HepG2 (cell line): ENCODE data around the gene ZBTB48. TPM values are rescaled to one million over a fixed set of nuclear protein-coding genes. Genes with fewer than 3 reads are reported as not detected.

Source experiments
- ATAC-seq: fragments of 200-7000 bp; cut with Tn5 transposase; 3 replicates; pipeline ENCODE4 v1.9.1; 2020; ENCODE audit warnings: mild to moderate bottlenecking, moderate library complexity
- BruUV-seq: library from RNA; stranded (reverse); fragments of 400-500 nt; replicated peaks from 2 replicates; lab custom pipeline; 2021; lab: Mats Ljungman, UMichigan
- CTCF ChIA-PET: fragments of 300-600 bp; formaldehyde crosslinking; extraction: SDS; loops from one replicate; lab custom pipeline; 2021; ENCODE audit warnings: low total read pairs, inconsistent platforms, low intra/inter-chr PET ratio; lab: Yijun Ruan, JAX
- POLR2A ChIA-PET: fragments of 350-600 bp; sonication (Branson Sonifier 250); formaldehyde crosslinking; loops from one replicate; lab custom pipeline; 2020; ENCODE audit warnings: antibody characterized with exemption, inconsistent platforms; lab: Yijun Ruan, JAX
- DNase-seq: peaks from one replicate; pipeline ENCODE4 v3.0.0-alpha.2; 2015; ENCODE audit warnings: low spot score
- FAIRE-seq: peaks from 3 replicates; lab custom pipeline; 2011; peaks lifted over from hg19 to GRCh38; lab: Jason Lieb, UNC
- H2AFZ ChIP-seq: one replicate; pipeline ENCODE4 v1.6.1; 2011; ENCODE audit warnings: low read length, inconsistent platforms
- H3K27ac ChIP-seq: fragments of 300-600 bp; 3 replicates; pipeline ENCODE4 v1.8.0; 2011; ENCODE audit warnings: mixed run types, mild to moderate bottlenecking, mixed read lengths, low read length, inconsistent platforms; ENCODE audit not compliant: insufficient read depth; ENCODE audit errors: extremely low read length
- H3K27me3 ChIP-seq, 2 experiments: fragments of 200-600 bp in 1 of 2; 2 replicates in 1 of 2; 3 replicates in 1 of 2; pipeline versions ENCODE4 v1.6.0 to v1.8.0; 2011; ENCODE audit warnings: low read length in 2 of 2, mild to moderate bottlenecking in 2 of 2, moderate library complexity in 2 of 2, inconsistent platforms in 1 of 2; ENCODE audit not compliant: insufficient read depth in 2 of 2, control insufficient read depth in 1 of 2
- H3K36me3 ChIP-seq, 2 experiments: fragments of 200-600 bp in 1 of 2; replicated peaks in 1 of 2; 2 replicates in 1 of 2; 3 replicates in 1 of 2; pipeline versions ENCODE4 v1.5.1 to v1.8.0; 2011; ENCODE audit warnings: low read length in 2 of 2, inconsistent platforms in 1 of 2; ENCODE audit not compliant: insufficient read depth in 2 of 2, control insufficient read depth in 1 of 2
- H3K4me1 ChIP-seq: 2 replicates; pipeline ENCODE4 v1.5.1; 2012; ENCODE audit warnings: low read length, inconsistent platforms; ENCODE audit not compliant: insufficient read depth
- H3K4me2 ChIP-seq: 2 replicates; pipeline ENCODE4 v1.6.0; 2011; ENCODE audit warnings: low read depth, low read length, inconsistent platforms
- H3K4me3 ChIP-seq, 3 experiments: fragments of 200-600 bp in 1 of 3; sonication (generic), shearing (Covaris generic) in 1 of 3; replicated peaks in 1 of 3; 2 replicates each; pipeline ENCODE4 v1.5.1; 2011 to 2016; ENCODE audit warnings: low read length in 3 of 3, inconsistent platforms in 2 of 3, low read depth in 2 of 3, mild to moderate bottlenecking in 2 of 3, control low read depth in 1 of 3, mixed read lengths in 1 of 3; ENCODE audit not compliant: insufficient read depth in 1 of 3
- H3K79me2 ChIP-seq: one replicate; pipeline ENCODE4 v1.6.1; 2011; ENCODE audit warnings: low read length, inconsistent platforms; ENCODE audit not compliant: insufficient read depth
- H3K9ac ChIP-seq: 2 replicates; pipeline ENCODE4 v1.6.0; 2011; ENCODE audit warnings: mild to moderate bottlenecking, low read depth, low read length, inconsistent platforms; ENCODE audit not compliant: insufficient read depth
- H3K9me3 ChIP-seq: 2 replicates; pipeline ENCODE4 v1.5.1; 2012; ENCODE audit warnings: mild to moderate bottlenecking, low read length
- H4K20me1 ChIP-seq: 2 replicates; pipeline ENCODE4 v1.6.0; 2011; ENCODE audit warnings: inconsistent platforms, mild to moderate bottlenecking, low read length, moderate library complexity; ENCODE audit not compliant: insufficient read depth
- STAT6 ChIP-seq: sonication (generic); formaldehyde crosslinking; IDR thresholded peaks from 2 replicates; pipeline ENCODE4 v1.4.0; 2020; ENCODE audit warnings: missing genetic modification reagents, mild to moderate bottlenecking, borderline replicate concordance
- TIGD3 ChIP-seq: sonication (generic); formaldehyde crosslinking; IDR thresholded peaks from 2 replicates; pipeline ENCODE4 v1.5.1; 2020; ENCODE audit warnings: mild to moderate bottlenecking, missing genetic modification reagents, borderline replicate concordance
- U2AF1 ChIP-seq: fragments of 200-400 bp; formaldehyde crosslinking; optimal IDR thresholded peaks from 2 replicates; pipeline ENCODE3; 2017; ENCODE audit warnings: mild to moderate bottlenecking, low read depth, low read length
- ZNF12 ChIP-seq: sonication (generic); formaldehyde crosslinking; IDR thresholded peaks from 2 replicates; pipeline ENCODE4 v1.5.0; 2020; ENCODE audit warnings: missing genetic modification reagents
- ZNF280D ChIP-seq: sonication (generic); formaldehyde crosslinking; IDR thresholded peaks from 2 replicates; pipeline ENCODE4 v1.5.1; 2020; ENCODE audit warnings: mild to moderate bottlenecking, missing genetic modification reagents
- ZNF687 ChIP-seq: sonication (generic); formaldehyde crosslinking; IDR thresholded peaks from 2 replicates; pipeline ENCODE4 v1.5.1; 2020; ENCODE audit warnings: mild to moderate bottlenecking, missing genetic modification reagents, moderate library complexity
- WGBS: methylation state at CpG from one replicate; pipeline ENCODE4 v1.1.6; 2017; ENCODE audit warnings: low lambda C conversion rate; 5-methylcytosine and 5-hydroxymethylcytosine counted together
- in situ Hi-C: cut with HindIII; loops from 2 replicates; pipeline ENCODE4 v1.10.0; 2017; ENCODE audit warnings: low pct_unique_long_range_greater_than_20kb; ENCODE audit not compliant: extremely low pct_ligation_motif_present
- intact Hi-C: fragments of 100-400 bp; cut with micrococcal nuclease; formaldehyde crosslinking; loops from one replicate; pipeline ENCODE4 v1.10.0; 2022; ENCODE audit not compliant: unreplicated experiment
- polyA plus RNA-seq, 8 experiments: library from polyadenylated mRNA; depleted of rRNA in 3 of 8; stranded (reverse) in 7 of 8; unstranded in 1 of 8; fragments of >200 nt; fragmentation: Illumina TruSeq in 4 of 8; extraction: Trizol in 4 of 8; gene quantifications; 2 replicates each; pipeline versions ENCODE4 v1.2.1 to v1.2.3, GENCODE V29; 2011 to 2016; ENCODE audit warnings: low read depth in 4 of 8, missing spikeins in 1 of 8, mixed read lengths in 1 of 8; ENCODE audit not compliant: insufficient read depth in 1 of 8
- total RNA-seq, 5 experiments: library from RNA; depleted of rRNA; stranded (reverse); fragments of >200 nt; fragmentation: Illumina TruSeq; extraction: Trizol; gene quantifications; 2 replicates each; pipeline ENCODE4 v1.2.3, GENCODE V29; 2016; ENCODE audit warnings: low read depth in 1 of 5
- TF ChIP-seq, protein P1 (sequence below): sonication (generic); formaldehyde crosslinking; IDR thresholded peaks from 2 replicates; pipeline ENCODE4 v1.8.0; 2022; ENCODE audit warnings: mild to moderate bottlenecking, missing genetic modification reagents, borderline replicate concordance

The ZBTB48 gene
- total and polyA plus RNA-seq, 2 of the 13 experiments (the other 11 are each of a cell fraction or from before 2014, with no cell fraction given) = 13.0 to 17.1 TPM

DNA sequence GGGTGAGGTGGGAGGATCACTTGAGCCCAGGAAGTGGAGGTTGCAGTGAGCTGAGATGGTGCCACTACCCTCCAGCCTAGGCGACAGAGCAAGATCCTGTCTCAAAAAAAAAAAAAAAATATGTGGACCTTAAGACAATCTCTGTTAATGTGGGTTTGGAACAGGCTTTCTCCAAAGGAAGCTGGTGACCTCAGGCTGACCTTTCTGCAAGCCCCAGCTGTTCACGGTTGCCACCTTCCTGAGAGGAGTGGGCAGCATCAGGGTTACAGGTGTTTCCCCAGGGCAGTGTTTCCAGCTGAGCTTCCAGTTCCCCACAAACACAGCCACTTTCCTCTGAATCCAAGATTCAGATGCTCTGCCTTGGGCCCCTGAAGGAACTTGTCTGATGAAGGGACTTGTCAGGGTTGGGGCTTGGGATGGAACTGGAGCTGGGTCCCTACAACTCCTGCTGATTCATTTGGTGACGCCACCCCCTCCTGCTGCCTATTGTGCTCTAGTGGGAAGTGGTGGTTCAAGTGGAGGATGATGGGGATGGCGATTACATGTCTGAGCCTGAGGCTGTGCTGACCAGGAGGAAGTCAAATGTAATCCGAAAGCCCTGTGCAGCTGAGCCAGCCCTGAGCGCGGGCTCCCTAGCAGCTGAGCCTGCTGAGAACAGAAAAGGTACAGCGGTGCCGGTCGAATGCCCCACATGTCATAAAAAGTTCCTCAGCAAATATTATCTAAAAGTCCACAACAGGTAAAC, 1.9 kb downstream of the ZBTB48 start:
- Histone ChIP-seq H3K27ac (peak overlapping the region; percentile 65), H2AFZ (no peak overlapping the region), H3K4me1 (peaks cover 52% of the 10 kb centered on the region), H3K9ac (peak overlapping the region; percentile 82), H4K20me1 (peaks cover 4% of the 10 kb centered on the region; the same call in 1 of the 2 replicates), H3K36me3 (no peaks in the 10 kb centered on the region), H3K4me3 (peak overlapping the region; percentile 9 to 91 (median 16); a peak in 3 of 6 replicates), H3K9me3 (no peaks in the 10 kb centered on the region), H3K4me2 (peak overlapping the region; percentile 96), H3K79me2 (peaks cover 15% of the 10 kb centered on the region), H3K27me3 (no peaks in the 10 kb centered on the region)
- 34% methylated on average over 8 of the region's 10 CpGs for WGBS
- ATAC-seq (no peak), FAIRE-seq (no peak), DNase-seq (no peak)
- in situ Hi-C loops (no loop called here), intact Hi-C loops (loop anchor here (5.0 kb wide), 1 partner anchor 46 kb away; no protein-coding TSS in a partner anchor)
- ChIA-PET POLR2A (interaction anchor here (1.6 to 5.2 kb wide), 3 partner anchors 13 to 27 kb away, joined by 8 to 113 read pairs (median 38); partner anchors contain the start of genes KLHL21, NOL9 and TAS1R1), CTCF (interaction anchor here (0.9 to 1.3 kb wide), 2 partner anchors 27 to 53 kb away, joined by 3 read pairs; partner anchors contain the start of gene NOL9)
- no TSS peak for BruUV-seq
- TF ChIP-seq ZNF280D = no peak
- no peak for TF ChIP-seq ZNF12 (CRISPR knock-in tag)
- TF ChIP-seq U2AF1 = peak; percentile 6
- TF ChIP-seq, protein P1, sequence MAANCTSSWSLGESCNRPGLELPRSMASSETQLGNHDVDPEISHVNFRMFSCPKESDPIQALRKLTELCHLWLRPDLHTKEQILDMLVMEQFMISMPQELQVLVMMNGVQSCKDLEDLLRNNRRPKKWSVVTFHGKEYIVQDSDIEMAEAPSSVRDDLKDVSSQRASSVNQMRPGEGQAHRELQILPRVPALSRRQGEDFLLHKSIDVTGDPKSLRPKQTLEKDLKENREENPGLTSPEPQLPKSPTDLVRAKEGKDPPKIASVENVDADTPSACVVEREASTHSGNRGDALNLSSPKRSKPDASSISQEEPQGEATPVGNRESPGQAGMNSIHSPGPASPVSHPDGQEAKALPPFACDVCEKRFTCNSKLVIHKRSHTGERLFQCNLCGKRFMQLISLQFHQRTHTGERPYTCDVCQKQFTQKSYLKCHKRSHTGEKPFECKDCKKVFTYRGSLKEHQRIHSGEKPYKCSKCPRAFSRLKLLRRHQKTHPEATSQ (CRISPR knock-in tag) = no peak
- TF ChIP-seq ZNF687 (CRISPR knock-in tag) = peak; percentile 39
- TF ChIP-seq TIGD3 (CRISPR knock-in tag) = 0 out of 2 replicates have a peak, but pooled peaks have one; percentile 42
- TF ChIP-seq STAT6 = no peak
